ENCODE measurements around the gene ARHGAP31. TPM values are rescaled to one million over a fixed set of nuclear protein-coding genes. Genes with fewer than 3 reads are reported as not detected.
"Not testable (repeated sequence)": the region's sequence is repeated elsewhere in the genome, so short reads cannot be mapped to it uniquely, and the experiment has no call there.

ARHGAP31 gene
- total and polyA plus RNA-seq, 2 donors (not counting 1 experiment from before 2014, with no cell fraction given): 3.5 to 8.1 TPM

DNA sequence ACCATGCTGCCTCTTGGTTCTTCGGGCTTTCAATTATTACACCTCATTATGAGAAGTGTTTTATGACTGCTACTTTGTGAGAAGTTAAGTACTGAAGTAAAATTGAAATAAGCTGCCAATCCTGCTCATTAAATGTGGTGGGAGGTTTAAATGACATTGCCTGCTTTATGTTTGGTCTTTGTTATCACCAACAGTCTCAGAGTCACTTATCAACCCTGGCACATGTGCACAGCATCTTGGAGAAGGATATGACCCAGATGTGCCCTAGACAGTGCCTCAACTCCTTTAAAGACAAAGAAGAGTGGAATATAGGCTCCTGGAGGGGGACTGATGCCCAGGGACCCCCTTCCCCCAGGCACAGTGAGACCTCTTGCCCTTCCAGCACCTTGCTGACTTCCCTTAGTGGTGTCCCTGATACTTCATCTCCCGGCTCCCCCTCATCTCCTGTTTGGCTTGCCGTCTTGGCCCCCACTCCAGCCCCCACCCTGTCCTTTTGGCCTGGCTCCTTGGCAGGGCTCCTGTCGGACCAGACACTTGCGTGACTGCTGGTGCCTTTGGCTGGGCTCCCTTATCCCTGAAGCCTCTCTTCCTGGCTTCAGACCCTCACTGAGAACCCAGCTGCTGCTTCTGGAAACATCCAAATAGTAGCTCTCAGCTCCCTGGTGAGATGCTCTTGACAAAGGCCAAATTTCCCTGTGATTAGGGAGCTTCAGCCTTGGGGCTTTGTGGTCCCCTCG lies 39.8 kb downstream of the ARHGAP31 start:
- H3K4me3 ChIP-seq (replicated peaks in 1 of 4; ENCODE audit: control extremely low read depth in 1 of 4, insufficient read depth in 1 of 4, low read depth in 3 of 4, low read length in 4 of 4): no peak overlapping the region
- H3K79me2 ChIP-seq (ENCODE audit: control insufficient read depth, insufficient read depth, low read length): no peaks in the 10 kb centered on the region
- TF ChIP-seq EZH2 (IDR thresholded peaks at IDR 0.05; ENCODE audit: low read length, missing control alignments): no peak
- TF ChIP-seq, protein P1, sequence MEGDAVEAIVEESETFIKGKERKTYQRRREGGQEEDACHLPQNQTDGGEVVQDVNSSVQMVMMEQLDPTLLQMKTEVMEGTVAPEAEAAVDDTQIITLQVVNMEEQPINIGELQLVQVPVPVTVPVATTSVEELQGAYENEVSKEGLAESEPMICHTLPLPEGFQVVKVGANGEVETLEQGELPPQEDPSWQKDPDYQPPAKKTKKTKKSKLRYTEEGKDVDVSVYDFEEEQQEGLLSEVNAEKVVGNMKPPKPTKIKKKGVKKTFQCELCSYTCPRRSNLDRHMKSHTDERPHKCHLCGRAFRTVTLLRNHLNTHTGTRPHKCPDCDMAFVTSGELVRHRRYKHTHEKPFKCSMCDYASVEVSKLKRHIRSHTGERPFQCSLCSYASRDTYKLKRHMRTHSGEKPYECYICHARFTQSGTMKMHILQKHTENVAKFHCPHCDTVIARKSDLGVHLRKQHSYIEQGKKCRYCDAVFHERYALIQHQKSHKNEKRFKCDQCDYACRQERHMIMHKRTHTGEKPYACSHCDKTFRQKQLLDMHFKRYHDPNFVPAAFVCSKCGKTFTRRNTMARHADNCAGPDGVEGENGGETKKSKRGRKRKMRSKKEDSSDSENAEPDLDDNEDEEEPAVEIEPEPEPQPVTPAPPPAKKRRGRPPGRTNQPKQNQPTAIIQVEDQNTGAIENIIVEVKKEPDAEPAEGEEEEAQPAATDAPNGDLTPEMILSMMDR (conservative IDR thresholded peaks at IDR 0.05 in 1 of 2, IDR thresholded peaks at IDR 0.05 in 1 of 2; ENCODE audit: low read depth in 1 of 2, low read length in 2 of 2): no peak
- H3K27ac ChIP-seq (ENCODE audit: insufficient read depth, low read length): no peak overlapping the region
- H4K20me1 ChIP-seq (ENCODE audit: control insufficient read depth, extremely low read depth, insufficient read depth, low read length): no peaks in the 10 kb centered on the region
- DNase-seq (ENCODE audit: low read depth in 2 of 2): no peak
- no peak overlapping the region for H3K4me2 ChIP-seq (ENCODE audit: extremely low read depth, insufficient read depth, low read length)
- H3K9ac ChIP-seq (ENCODE audit: insufficient read depth, low read length): no peak overlapping the region
- no peaks in the 10 kb centered on the region for H3K9me3 ChIP-seq (ENCODE audit: control insufficient read depth, insufficient read depth, low read depth, low read length)
- H3K27me3 ChIP-seq (ENCODE audit: control insufficient read depth, insufficient read depth, low read length): no peaks in the 10 kb centered on the region
- no peaks in the 10 kb centered on the region for H3K36me3 ChIP-seq (ENCODE audit: control insufficient read depth, insufficient read depth, low read length)
- no peak overlapping the region for H2AFZ ChIP-seq (ENCODE audit: low read length)
- no peaks in the 10 kb centered on the region for H3K4me1 ChIP-seq (ENCODE audit: control insufficient read depth, extremely low read depth, insufficient read depth, low read length)

DNA sequence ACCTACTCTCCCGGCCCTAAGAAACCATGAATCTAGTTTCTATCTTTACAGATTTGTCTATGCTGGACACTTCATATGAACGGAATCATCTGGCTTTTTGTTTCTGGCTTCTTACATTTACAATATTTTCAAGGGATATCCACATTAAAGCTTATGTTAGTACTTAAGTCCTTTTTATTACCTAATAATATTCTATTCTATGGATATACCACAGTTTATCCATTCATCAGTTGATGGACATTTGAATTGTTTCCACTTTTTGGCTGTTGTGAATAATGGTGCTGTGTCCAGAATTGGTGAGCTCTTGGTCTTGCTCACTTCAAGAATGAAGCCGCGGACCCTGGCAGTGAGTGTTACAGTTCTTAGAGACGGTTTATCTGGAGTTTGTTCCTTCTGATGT lies 42.6 kb downstream of the ARHGAP31 start:
- DNase-seq (ENCODE audit: low read depth in 2 of 2): no peak
- no peak overlapping the region for H3K9ac ChIP-seq (ENCODE audit: insufficient read depth, low read length)
- no peaks in the 10 kb centered on the region for H4K20me1 ChIP-seq (ENCODE audit: control insufficient read depth, extremely low read depth, insufficient read depth, low read length)
- no peak overlapping the region for H3K4me3 ChIP-seq (replicated peaks in 1 of 4; ENCODE audit: control extremely low read depth in 1 of 4, insufficient read depth in 1 of 4, low read depth in 3 of 4, low read length in 4 of 4)
- TF ChIP-seq EZH2 (IDR thresholded peaks at IDR 0.05; ENCODE audit: low read length, missing control alignments): no peak
- TF ChIP-seq, protein P1 (conservative IDR thresholded peaks at IDR 0.05 in 1 of 2, IDR thresholded peaks at IDR 0.05 in 1 of 2; ENCODE audit: low read depth in 1 of 2, low read length in 2 of 2): no peak
- H3K4me1 ChIP-seq (ENCODE audit: control insufficient read depth, extremely low read depth, insufficient read depth, low read length): no peaks in the 10 kb centered on the region
- no peak overlapping the region for H3K4me2 ChIP-seq (ENCODE audit: extremely low read depth, insufficient read depth, low read length)
- H3K27ac ChIP-seq (ENCODE audit: insufficient read depth, low read length): no peak overlapping the region
- no peaks in the 10 kb centered on the region for H3K36me3 ChIP-seq (ENCODE audit: control insufficient read depth, insufficient read depth, low read length)
- H2AFZ ChIP-seq (ENCODE audit: low read length): no peak overlapping the region
- H3K27me3 ChIP-seq (ENCODE audit: control insufficient read depth, insufficient read depth, low read length): no peaks in the 10 kb centered on the region
- no peaks in the 10 kb centered on the region for H3K9me3 ChIP-seq (ENCODE audit: control insufficient read depth, insufficient read depth, low read depth, low read length)
- H3K79me2 ChIP-seq (ENCODE audit: control insufficient read depth, insufficient read depth, low read length): no peaks in the 10 kb centered on the region

DNA sequence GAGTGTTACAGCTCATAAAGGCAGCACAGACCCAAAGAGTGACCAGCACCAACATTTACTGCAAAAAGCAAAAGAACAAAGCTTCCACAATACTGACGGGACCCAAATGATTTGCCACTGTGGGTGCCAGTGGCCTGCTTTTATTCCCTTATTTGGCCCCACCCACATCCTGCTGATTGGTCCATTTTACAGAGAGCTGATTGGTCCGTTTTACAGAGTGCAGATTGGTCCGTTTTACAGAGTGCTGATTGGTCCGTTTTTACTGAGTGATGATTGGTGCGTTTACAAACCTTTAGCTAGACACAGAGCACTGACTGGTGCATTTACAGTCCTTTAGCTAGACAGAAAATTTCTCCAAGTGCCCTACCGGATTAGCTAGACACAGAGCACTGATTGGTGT lies 43.2 kb downstream of the ARHGAP31 start:
- not testable (repeated sequence) for DNase-seq (ENCODE audit: low read depth in 2 of 2); H3K27ac ChIP-seq (ENCODE audit: insufficient read depth, low read length); H3K79me2 ChIP-seq (ENCODE audit: control insufficient read depth, insufficient read depth, low read length); H3K4me3 ChIP-seq (replicated peaks in 1 of 4; ENCODE audit: control extremely low read depth in 1 of 4, insufficient read depth in 1 of 4, low read depth in 3 of 4, low read length in 4 of 4); H3K9me3 ChIP-seq (ENCODE audit: control insufficient read depth, insufficient read depth, low read depth, low read length); H3K27me3 ChIP-seq (ENCODE audit: control insufficient read depth, insufficient read depth, low read length); H3K4me2 ChIP-seq (ENCODE audit: extremely low read depth, insufficient read depth, low read length); H3K4me1 ChIP-seq (ENCODE audit: control insufficient read depth, extremely low read depth, insufficient read depth, low read length); H4K20me1 ChIP-seq (ENCODE audit: control insufficient read depth, extremely low read depth, insufficient read depth, low read length); H2AFZ ChIP-seq (ENCODE audit: low read length); H3K9ac ChIP-seq (ENCODE audit: insufficient read depth, low read length); H3K36me3 ChIP-seq (ENCODE audit: control insufficient read depth, insufficient read depth, low read length)
